HG03571 (cell line): ENCODE data around the gene SCYGR1.
"Not testable (repeated sequence)": the region's sequence is repeated elsewhere in the genome, so short reads cannot be mapped to it uniquely, and the experiment has no call there.

Experiments used
- ATAC-seq: cut with Tn5 transposase; IDR thresholded peaks from one replicate; pipeline ENCODE4 v1.9.1; 2021; ENCODE audit not compliant: unreplicated experiment

Gene SCYGR1

DNA sequence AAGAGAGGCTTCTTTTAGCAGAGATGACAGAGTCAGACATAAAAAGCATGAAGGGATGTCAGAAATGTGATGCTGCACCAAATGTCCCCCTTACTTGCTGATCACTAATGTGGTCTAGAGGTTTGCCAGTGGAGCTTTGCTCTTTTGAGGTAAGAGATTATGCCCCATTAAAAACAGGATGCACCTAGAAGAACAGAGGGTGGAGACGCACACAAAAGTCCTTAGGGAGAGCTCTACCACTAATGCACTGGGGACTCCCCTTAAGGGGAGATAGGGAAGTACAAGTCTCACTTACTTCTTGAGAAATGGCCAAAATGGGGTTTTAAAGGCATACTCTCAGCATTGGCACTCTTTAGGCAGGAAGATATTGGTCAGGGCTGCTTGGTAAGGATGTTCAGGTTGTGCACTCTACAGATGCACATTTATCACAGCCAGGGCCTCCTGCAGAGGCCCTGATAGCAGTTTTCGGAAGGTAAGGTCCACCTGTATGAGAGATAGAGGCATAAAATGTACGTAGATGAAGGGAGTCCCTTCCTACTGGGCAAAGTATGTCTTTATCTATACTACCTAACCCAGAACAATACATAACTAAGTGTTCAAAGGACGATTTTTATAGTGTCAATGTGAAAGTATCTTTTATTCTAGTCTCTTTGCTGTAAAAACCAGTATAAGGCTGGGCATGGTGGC is 17.0 kb upstream of the SCYGR1 start:
- no peak for ATAC-seq

DNA sequence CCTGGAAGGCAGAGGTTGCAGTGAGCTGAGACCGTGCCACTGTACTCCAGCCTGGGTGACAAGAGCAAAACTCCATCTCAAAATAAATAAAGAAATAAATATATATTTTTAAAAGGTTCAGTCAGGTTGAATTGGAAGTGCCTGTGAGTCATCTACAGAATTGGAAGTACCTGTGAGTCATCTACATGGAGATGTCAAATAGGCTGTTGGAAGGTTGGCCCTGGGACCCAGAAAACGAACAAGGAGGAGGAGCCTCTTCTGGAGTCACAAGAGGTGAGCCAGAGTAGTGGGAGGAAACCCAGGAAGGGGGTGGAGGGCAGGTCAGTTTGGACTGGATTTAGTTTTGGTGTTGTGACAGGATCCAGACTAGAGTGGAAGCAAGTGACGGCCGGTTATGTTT is 15.2 kb upstream of the SCYGR1 start:
- no peak for ATAC-seq

DNA sequence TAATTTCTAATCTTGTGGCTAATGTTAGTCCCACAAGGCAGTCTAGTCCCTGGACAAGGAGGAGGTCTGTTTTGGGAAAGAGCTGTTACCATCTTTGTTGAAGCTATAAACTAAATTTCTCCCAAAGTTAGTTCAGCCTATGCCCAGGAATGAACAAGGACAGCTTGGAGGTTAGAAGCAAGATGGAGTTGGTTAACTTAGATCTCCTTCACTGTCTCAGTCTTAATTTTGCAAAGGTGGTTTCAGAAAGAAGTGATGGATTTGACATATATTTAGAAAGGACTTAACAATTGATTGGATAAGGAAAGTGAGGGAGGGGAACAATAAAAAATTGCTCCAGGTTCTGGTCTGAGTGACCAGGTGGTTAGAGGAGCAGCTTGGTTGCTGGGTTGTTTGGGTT is 14.6 kb upstream of the SCYGR1 start:
- ATAC-seq, result no peak

DNA sequence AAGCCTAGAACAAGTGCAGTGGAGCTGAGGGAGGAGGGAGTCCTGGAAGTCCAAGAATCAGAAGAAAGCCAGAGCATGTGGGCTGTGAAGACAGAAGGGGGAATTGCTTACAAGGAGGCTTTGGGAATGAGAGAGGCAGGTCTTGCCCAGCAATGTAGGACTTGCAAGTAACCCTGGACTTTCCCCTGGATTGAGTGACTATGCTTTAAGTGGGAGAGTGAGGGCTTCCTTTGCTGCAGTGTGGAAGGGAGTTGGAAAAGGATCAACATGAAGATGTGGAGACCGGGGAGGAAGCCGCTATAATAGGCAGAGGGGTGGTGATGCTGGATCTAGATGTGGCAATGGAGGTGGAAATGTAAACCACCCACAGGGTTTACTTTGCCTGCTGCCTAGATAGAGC is 13.8 kb upstream of the SCYGR1 start:
- no peak for ATAC-seq

DNA sequence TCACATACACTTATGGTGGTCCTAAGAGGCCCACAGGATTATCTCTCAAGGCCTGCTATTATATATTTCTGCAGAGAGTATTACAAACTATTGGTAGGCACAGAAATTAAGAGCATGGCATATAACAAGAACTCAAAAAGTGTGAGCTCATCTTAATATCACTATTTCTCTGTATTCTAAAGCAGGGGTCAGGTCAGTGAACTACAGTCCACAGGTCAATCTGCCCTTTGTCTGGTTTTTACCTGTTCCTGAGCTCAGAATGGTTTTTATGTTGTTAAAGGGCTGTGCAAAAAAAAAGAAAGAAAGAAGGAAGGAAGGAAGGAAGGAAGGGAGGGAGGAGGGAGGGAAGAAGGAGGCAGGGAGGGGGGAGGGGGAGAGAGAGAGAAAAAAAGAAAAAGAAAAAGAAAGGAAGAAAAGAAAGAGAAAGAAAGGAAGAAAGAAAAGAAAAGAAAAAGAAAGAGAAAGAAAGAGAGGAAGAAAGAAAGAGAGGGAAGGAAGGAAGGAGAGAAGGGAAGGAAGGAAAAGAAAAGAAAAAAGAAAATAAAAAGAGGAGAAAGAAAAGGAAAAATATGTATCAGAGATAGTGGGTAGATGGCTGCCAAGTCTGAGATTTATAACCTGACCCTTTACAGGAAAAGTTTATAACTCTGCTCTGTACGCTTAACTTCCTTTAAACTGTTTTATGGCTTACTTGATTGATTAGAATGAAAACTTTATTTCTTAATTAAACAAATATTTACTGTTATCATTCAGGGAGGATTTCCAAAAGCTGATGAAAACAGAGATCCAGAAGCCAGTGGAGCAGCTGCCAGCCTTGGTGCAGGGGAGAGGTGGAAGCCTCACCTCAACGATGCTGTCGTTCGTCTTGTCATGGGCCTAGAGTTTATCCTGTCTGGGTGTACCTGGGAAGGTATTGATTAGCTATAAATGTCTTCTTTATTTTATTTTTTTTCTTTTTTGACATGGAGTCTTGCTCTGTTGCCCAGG is 11.2 kb upstream of the SCYGR1 start:
- no peak for ATAC-seq

DNA sequence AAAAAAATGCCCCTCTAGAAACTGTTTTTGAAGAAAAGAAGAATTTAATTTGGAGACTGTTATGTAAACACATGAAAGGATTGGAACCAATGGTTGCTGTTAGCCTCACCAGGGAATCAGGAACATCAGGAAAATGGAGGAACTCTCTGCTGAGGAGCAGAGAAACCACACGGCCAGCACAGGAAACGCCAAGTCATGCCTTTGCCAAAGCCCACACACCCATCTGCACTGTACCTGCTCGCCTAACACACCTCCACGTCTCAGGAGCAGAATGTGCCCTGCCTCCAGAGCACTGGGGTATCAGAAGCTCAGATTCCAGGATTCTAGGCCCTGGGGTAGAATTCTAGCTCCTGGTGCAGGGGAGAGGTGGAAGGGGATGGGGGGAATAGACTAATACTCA is 9.8 kb upstream of the SCYGR1 start:
- no peak for ATAC-seq

DNA sequence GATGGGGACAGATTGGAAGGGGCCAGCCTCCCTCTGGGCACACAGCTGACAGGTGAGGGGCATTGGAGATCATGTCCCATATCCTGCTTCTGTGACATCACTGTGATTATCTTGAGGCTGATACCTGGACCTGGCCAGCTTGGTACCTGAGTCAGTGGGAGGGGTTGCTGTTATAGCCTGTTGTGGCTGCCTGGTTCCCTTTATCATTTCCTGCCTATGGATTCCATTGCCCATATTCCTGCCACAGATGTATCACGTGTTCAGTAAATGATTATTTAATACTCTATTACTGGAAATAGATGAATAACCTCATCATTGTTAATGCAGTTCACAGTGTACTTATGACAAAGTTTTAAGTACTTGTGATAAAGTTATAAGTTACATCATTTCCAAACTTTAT is 7.8 kb upstream of the SCYGR1 start:
- ATAC-seq, result no peak

DNA sequence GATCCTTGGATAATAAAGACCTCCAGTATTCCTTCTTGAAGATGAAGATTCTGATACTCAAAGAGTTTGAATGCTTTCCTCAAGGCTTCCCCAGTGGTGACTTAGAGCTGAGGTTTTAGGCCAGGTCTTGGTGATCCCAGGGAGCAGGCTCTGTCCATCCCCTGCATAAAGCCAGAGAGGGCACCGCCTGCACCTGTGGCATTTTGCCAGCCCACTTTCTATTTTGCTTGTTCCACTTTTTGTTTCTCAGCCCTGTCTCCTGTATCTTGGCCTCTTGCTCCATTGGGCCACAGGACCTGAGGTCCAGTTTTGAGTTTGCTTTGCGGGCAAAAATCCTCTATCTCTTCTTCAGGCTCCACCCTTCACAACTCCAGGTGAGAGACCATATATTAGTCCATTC is 6.7 kb upstream of the SCYGR1 start:
- ATAC-seq, result no peak

DNA sequence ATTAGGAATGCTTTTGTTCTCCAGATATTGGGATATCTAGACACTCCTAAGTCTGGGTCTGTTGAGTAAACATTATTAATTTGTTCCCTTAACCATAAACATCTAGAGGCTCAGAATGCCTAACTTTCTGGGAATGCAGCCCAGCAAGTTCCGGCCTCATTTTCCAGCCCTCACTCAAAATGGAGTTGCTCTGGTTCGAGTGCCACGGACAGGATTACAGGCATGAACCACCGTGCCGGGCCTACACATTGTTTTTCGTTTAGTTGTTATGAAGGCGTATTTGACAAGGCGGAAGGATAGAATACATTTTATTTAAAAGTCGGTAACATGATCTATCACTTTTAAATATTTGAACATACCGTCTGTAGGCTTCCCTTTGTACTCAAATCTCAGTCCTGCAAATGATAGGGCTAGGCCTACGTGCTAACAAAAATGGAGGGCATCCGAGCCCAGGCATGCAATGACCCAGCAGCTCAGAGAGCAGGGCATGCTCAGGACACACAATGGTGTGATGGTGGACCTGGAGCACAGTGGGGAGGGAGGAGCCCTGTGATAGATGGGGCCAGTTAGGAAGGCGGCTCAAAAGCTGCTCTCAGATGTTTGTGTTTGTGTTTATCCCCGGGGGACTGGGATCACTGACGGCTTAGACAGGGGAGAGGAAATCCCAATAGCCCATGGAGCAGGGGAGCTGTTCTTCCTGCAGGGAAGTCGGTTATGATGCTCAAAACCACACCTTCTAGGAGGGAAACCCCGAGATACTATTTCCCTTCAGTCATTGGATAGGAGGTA is 2.9 kb upstream of the SCYGR1 start:
- no peak for ATAC-seq

DNA sequence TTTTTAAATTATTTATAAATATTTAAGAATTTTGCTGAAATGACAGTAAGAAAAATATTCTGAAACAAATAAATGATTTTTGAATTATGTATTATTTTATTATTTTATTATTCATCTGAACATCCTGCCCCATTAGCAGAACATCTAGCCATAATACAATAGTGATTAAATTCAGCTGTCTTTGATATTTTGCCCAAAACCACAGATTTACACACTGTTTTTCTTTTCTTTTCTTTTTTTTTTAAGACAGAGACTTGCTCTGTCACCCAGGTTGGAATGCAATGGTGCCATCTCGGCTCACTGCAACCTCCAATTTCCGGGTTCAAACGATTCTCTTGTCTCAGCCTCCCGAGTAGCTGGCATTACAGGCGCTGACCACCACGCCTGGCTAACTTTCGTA is 1.9 kb upstream of the SCYGR1 start:
- no peak for ATAC-seq

DNA sequence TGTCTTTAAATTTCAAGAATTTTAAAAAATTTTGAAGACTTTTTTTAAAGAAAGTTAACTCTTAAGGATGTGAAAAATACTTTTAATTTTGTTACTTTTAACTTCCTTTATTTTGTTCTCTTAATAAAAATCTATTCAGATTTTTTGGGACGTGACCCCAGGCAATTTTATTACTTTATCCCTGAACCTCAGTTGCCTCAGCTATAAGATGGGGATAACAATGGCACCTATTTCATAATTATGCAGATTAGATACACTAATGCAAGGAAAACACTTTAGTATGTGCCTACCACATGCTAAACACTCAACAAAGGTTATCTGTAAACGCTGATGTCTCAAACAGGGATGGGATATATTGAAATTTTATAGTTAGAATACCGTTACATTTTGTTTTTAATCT is 1.5 kb upstream of the SCYGR1 start:
- no peak for ATAC-seq

DNA sequence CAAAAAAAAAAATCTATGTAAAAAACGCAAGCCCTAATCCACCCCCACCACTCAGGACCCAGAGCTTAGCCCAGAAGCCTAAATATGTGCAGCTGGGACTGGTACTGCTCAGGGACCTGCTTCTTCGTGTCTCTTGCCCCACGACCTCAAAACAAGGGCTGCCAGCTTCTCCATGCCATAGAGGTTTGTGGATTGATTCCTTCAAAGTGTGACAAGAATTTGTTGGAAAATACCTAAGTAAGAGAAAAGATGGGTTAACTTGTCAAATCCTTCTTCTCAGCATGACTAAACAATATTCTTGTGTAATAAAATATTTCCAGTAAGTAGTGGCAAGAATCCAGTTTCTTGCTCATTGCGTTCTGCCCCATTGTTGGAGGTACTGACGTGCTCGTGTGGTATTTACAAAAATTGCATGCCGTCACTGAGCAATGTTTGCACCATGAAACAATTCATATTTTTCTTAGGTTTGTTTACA is 825 bp upstream of the SCYGR1 start:
- ATAC-seq, result no peak

DNA sequence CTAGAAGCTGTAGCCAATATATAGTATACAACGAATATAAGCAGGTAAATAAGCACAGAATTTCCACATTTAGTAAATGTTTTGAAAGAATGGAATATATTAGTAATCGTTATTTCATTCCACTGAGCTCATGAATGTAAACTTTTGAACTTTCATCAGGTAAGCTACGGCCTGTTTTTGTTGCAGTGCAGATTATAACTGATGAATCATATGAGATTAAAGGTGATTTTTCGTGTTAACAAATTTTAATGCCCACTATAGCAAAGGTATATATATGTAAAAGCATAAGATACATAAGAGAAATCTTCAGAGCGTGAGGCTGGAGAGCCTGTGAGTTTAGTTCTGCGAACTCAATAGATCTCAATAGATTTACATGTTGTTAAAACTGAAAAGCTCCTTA is 1.1 kb downstream of the SCYGR1 start:
- ATAC-seq, result no peak

DNA sequence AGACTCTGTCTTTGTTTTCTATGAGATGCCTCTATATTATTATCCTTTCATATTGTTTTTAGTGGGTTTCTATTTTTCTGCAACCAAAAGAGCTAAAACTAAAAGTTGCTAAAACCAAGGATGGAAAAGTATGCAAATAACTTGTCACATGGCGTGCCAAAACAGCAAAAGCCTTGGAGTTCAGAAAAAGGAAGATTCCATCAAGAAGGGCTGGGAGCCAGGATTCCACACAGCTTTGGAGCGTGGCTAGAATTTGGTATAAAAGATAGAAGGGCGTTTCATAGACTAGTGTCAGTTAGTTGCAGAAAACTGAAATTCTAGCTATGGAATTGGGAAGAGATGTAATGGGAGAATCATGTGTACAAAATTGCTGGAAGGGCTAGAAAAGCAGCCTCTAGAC is 4.1 kb downstream of the SCYGR1 start:
- no peak for ATAC-seq

DNA sequence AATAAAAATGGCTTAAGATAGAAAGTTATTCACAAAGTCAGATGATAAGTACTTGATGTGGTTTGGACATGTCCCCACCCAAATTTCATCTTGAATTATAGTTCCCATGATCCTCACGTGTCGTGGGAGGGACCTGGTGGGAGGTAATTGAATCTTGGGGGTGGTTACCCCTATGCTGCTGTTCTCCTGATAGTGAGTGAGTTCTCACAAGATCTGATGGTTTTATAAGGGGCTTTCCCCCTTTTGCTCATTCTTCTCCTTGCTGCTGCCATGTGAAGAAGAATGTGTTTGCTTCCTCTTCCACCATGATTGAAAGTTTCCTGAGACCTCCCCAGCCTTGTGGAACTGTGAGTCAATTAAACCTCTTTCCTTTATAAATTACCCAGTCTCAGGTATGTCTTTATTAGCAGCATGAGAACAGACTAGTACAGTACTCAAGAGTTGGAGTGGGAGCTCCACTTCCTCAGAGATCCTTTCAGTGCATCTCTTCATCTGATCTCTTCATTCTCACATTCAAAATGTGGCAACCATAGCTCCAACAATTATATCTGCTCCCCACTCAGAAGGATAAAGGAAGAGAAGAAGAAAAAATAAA is 5.4 kb downstream of the SCYGR1 start:
- not testable (repeated sequence) for ATAC-seq

DNA sequence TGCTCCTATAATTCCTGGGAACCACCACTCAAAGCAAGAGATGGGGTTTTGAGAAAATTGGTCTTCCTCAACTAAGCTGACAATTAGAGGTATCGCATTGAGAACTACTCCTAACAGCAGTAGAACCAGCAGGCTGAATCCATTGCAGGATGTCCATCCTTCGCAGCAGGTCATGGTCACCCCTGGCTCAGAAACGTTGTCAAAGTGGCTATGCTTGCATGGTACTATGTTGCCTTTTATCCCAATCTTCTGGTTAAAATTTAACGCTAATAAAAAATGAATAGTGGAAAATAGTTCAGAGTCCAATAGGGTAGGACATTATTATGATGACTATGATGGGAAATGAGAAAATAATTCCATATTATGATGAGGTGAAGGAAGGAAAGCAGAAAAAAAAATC is 8.7 kb downstream of the SCYGR1 start, which contains the start of gene TM4SF20:
Gene TM4SF20, minus strand, starts transcription at position 212 of the 400 bp plus-strand sequence. Its CDS starts 38 bp downstream, at position 174.
- ATAC-seq, result no peak

DNA sequence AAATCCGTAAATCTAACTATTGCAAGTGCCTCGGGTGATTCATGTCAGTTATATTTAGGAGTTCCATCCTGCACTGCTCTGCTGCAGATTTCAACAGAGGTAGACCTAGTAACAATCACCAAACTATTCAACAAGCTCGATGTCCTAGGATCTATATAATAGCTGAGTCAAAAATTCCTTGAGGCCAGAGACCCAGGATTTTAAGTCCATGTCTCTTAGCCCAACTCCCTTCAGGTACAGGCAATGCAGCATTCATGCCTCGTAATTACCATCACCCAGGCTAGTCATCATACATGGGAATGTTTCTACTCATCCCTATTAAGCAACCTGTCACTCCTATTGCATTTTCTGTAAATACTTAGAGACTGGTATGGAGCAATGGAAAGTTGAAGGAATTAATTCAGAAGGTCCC is 9.4 kb downstream of the SCYGR1 start:
- no peak for ATAC-seq

DNA sequence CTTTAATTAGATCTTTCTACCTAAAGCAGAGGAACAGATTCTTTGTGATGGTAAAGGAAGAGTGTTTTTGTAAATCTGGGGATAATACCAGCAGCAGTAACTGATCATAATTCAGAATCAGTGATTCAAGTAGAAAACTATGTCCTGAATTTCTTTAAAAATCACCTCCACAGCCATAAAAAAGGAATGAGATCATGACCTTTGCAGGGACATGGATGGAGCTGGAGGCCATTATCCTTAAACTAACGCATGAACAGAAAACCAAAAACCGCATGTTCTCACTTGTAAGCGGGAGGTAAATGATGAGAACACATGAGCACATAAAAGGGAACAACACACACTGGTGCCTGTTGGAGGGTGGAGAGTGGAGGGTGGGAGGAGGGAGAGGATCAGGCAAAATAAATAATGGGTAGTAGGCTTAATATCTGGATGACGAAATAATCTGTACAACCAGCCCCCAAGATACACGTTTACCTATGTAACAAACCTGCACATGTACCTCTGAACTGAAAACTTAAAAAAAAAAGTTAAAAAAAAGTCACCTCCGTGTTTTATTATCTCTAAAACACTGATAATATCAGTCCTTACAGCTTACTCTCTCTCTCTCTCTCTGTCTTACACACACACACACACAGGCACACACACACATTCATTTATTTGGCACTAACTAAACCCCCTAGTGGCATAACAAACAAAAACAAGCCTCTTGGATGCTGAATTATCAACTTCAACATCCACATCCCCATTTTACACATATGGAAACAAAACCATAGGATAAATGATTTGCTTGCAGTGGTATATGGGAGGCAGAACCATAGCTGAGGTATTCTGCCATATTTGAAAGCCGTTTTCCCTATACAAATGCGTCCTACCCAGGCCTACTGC is 10.0 kb downstream of the SCYGR1 start:
- no peak for ATAC-seq

DNA sequence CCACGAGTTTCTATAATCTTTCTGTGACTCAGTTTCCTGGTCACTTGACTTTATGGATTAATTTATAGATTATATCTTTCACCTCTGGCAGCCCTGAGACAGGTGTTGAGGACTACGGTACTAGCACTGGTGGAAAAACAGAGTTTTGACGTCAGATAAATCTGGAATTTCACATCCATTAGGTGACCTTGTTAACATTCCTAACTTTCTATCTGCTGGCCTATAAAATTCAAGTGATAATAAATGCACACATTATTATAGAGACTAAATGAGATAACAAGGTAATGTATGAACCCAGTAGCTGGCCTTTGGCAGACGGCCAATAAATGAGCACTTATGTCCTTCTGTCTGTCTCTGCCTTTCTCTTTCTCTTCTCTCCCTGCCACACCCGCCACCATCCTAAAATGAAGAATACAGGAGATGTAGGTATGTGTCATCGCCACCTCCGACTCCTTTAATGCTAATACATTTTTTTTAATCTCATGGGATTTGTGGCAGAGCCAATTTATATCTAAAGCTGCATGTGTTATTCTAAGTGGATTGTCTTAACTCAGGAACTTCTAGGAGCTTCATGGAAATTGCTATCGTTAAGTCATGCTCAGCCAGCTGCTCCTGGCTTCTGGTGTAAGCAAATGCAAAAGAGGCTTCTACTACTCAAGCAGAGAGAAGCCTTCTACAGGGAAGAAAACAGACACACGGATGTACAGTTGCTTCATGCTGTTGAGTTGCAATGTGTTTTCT is 10.9 kb downstream of the SCYGR1 start:
- no peak for ATAC-seq
